K562 (cell line): ENCODE data around the gene KCND3. TPM values are rescaled to one million over a fixed set of nuclear protein-coding genes. Genes with fewer than 3 reads are reported as not detected.

Experiments used
- ATAC-seq: fragments of 200-7000 bp; cut with Tn5 transposase; 3 replicates; pipeline ENCODE4 v1.9.1; 2020; ENCODE audit warnings: moderate library complexity
- BruUV-seq: library from RNA; stranded (reverse); fragments of 400-500 nt; replicated peaks from 2 replicates; lab custom pipeline; 2021; lab: Mats Ljungman, UMichigan
- CTCF ChIA-PET: fragments of 300-600 bp; formaldehyde crosslinking; extraction: SDS; loops from one replicate; lab custom pipeline; 2021; ENCODE audit warnings: low intra/inter-chr PET ratio; lab: Yijun Ruan, JAX
- POLR2A ChIA-PET: fragments of 300-600, 350-650 bp; sonication (Branson Sonifier 250); formaldehyde crosslinking; extraction: SDS; loops from one replicate; lab custom pipeline; 2021; ENCODE audit warnings: antibody characterized with exemption, inconsistent platforms; lab: Yijun Ruan, JAX
- DNase-seq, 4 experiments: peaks; one replicate each; pipeline versions ENCODE4 v3.0.0 to v3.0.0-alpha.2; 2011 to 2018; ENCODE audit warnings: low spot score in 3 of 4, mixed read lengths in 3 of 4; ENCODE audit errors: extremely low read depth in 1 of 4
- FAIRE-seq: peaks from 2 replicates; lab custom pipeline; 2011; peaks lifted over from hg19 to GRCh38; lab: Jason Lieb, UNC
- H2AFZ ChIP-seq: 2 replicates; pipeline ENCODE4 v1.6.0; 2011; ENCODE audit warnings: low read depth, low read length, control low read depth, inconsistent platforms
- H3K27ac ChIP-seq: fragments of 200-600 bp; 3 replicates; pipeline ENCODE4 v1.8.0; 2011; ENCODE audit warnings: low read depth, mild to moderate bottlenecking, control low read depth, inconsistent platforms, low read length, moderate library complexity, mixed read lengths; ENCODE audit errors: extremely low read depth
- H3K27me3 ChIP-seq, 2 experiments: fragments of 300-600 bp in 1 of 2; 2 replicates in 1 of 2; 3 replicates in 1 of 2; pipeline versions ENCODE4 v1.6.0 to v1.8.0; 2011; ENCODE audit warnings: inconsistent platforms in 2 of 2, low read length in 2 of 2, mild to moderate bottlenecking in 1 of 2, mixed read lengths in 1 of 2, moderate library complexity in 1 of 2; ENCODE audit not compliant: control insufficient read depth in 2 of 2, insufficient read depth in 2 of 2
- H3K36me3 ChIP-seq: fragments of 300-600 bp; 3 replicates; pipeline ENCODE4 v1.8.0; 2011; ENCODE audit warnings: mild to moderate bottlenecking, low read length, inconsistent platforms; ENCODE audit not compliant: control insufficient read depth, insufficient read depth
- H3K4me1 ChIP-seq, 2 experiments: fragments of 200-600 bp in 1 of 2; replicated peaks in 1 of 2; 2 replicates in 1 of 2; 3 replicates in 1 of 2; pipeline versions ENCODE4 v1.5.1 to v1.8.0; 2011; ENCODE audit warnings: inconsistent platforms in 2 of 2, low read length in 2 of 2, mild to moderate bottlenecking in 1 of 2, mixed read lengths in 1 of 2, moderate library complexity in 1 of 2; ENCODE audit not compliant: control insufficient read depth in 2 of 2, insufficient read depth in 2 of 2
- H3K4me2 ChIP-seq: 2 replicates; pipeline ENCODE4 v1.6.1; 2011; ENCODE audit warnings: low read length, control low read depth, inconsistent platforms, mixed read lengths; ENCODE audit not compliant: insufficient read depth
- H3K4me3 ChIP-seq: fragments of 200-600 bp; sonication (generic), shearing (Covaris generic); 2 replicates; pipeline ENCODE4 v1.5.1; 2016; ENCODE audit warnings: control low read depth, inconsistent platforms
- H3K79me2 ChIP-seq: fragments of 200-600 bp; 3 replicates; pipeline ENCODE4 v1.8.0; 2011; ENCODE audit warnings: low read length, inconsistent platforms; ENCODE audit not compliant: control insufficient read depth, insufficient read depth
- H3K9ac ChIP-seq, 2 experiments: 2 replicates each; pipeline versions ENCODE4 v1.6.0 to v1.6.1; 2011; ENCODE audit warnings: low read depth in 2 of 2, low read length in 2 of 2, control low read depth in 1 of 2, inconsistent platforms in 1 of 2, mild to moderate bottlenecking in 1 of 2, mixed read lengths in 1 of 2; ENCODE audit not compliant: insufficient read depth in 1 of 2
- H3K9me1 ChIP-seq: one replicate; pipeline ENCODE4 v1.6.0; 2011; ENCODE audit warnings: inconsistent platforms, mild to moderate bottlenecking, low read length, moderate library complexity; ENCODE audit not compliant: control insufficient read depth, insufficient read depth
- H3K9me3 ChIP-seq: replicated peaks from 2 replicates; pipeline ENCODE4 v1.5.1; 2011; ENCODE audit warnings: low read depth, low read length, inconsistent platforms; ENCODE audit not compliant: control insufficient read depth, insufficient read depth
- H4K20me1 ChIP-seq: replicated peaks from 2 replicates; pipeline ENCODE4 v1.6.1; 2011; ENCODE audit warnings: low read length, inconsistent platforms, mixed read lengths; ENCODE audit not compliant: control insufficient read depth, insufficient read depth
- CCAR2 ChIP-seq: fragments of 200-400 bp; formaldehyde crosslinking; IDR thresholded peaks from 2 replicates; pipeline ENCODE4 v1.6.1; 2017; ENCODE audit warnings: mild to moderate bottlenecking, low read depth, low read length
- KDM1A ChIP-seq, 2 experiments: fragments of 450-650 bp; IDR thresholded peaks; 2 replicates each; pipeline ENCODE4 v1.6.1; 2016; ENCODE audit warnings: mild to moderate bottlenecking in 2 of 2
- NUFIP1 ChIP-seq: fragments of 450-650 bp; IDR thresholded peaks from 2 replicates; pipeline ENCODE4 v1.6.1; 2018; ENCODE audit not compliant: partially characterized antibody
- POLR2A ChIP-seq: fragments of 450-650 bp; conservative IDR thresholded peaks from 2 replicates; pipeline ENCODE4 v1.6.1; 2016
- POLR2B ChIP-seq: fragments of 450-650 bp; IDR thresholded peaks from 2 replicates; pipeline ENCODE4 v1.6.1; 2018; ENCODE audit warnings: low read depth; ENCODE audit not compliant: partially characterized antibody
- SOX6 ChIP-seq: fragments of 450-650 bp; IDR thresholded peaks from 2 replicates; pipeline ENCODE4 v1.6.1; 2014; ENCODE audit warnings: mild to moderate bottlenecking
- TCF7L2 ChIP-seq: fragments of 150-350 bp; IDR thresholded peaks from 2 replicates; pipeline ENCODE4 v1.6.1; 2016; ENCODE audit warnings: low read depth, mild to moderate bottlenecking, low read length, moderate library complexity
- TCFL5 ChIP-seq: fragments of 250-450 bp; sonication (Bioruptor Pico); conservative IDR thresholded peaks from 2 replicates; pipeline ENCODE4 v1.6.1; 2021; ENCODE audit warnings: mild to moderate bottlenecking, moderate library complexity, matching md5 sums
- ZNF263 ChIP-seq: sonication (generic); formaldehyde crosslinking; IDR thresholded peaks from 2 replicates; pipeline ENCODE4 v1.8.0; 2022; ENCODE audit warnings: mild to moderate bottlenecking, missing genetic modification reagents, borderline replicate concordance
- ZNF717 ChIP-seq: fragments of 250-450 bp; sonication (Bioruptor Pico); IDR thresholded peaks from 2 replicates; pipeline ENCODE4 v1.5.0; 2021
- ZNF76 ChIP-seq: fragments of 250-450 bp; sonication (Bioruptor Pico); IDR thresholded peaks from 2 replicates; pipeline ENCODE4 v1.4.0; 2020; ENCODE audit warnings: mild to moderate bottlenecking, moderate library complexity, borderline replicate concordance
- WGBS: fragments of 100-300 bp; shearing (Covaris generic); methylation state at CpG from one replicate; pipeline ENCODE4 v1.1.6; 2016; ENCODE audit warnings: low coverage, mixed read lengths; ENCODE audit not compliant: insufficient coverage; ENCODE audit errors: missing lambda C conversion rate; 5-methylcytosine and 5-hydroxymethylcytosine counted together
- in situ Hi-C: fragments of 300-500 bp; cut with MboI; formaldehyde crosslinking; loops from 4 replicates; pipeline ENCODE4 v1.15.0; 2018; ENCODE audit warnings: inconsistent platforms, mixed read lengths
- intact Hi-C: fragments of 100-400 bp; cut with micrococcal nuclease; formaldehyde crosslinking; loops from 2 replicates; pipeline ENCODE4 v1.14.2; 2022
- polyA plus RNA-seq, 8 experiments: library from polyadenylated mRNA; depleted of rRNA in 4 of 8; stranded (reverse) in 5 of 8; unstranded in 3 of 8; fragments of >200 nt; fragmentation: Nextera tagmentation in 2 of 8; fragmentation: Illumina TruSeq in 1 of 8; extraction: Ambion mirVana in 2 of 8; extraction: Trizol in 1 of 8; gene quantifications; 2 replicates each; pipeline versions ENCODE4 v1.2.1 to v1.2.3, GENCODE V29; 2011 to 2014; ENCODE audit warnings: inconsistent platforms in 1 of 8, missing spikeins in 1 of 8
- total RNA-seq, 7 experiments: library from RNA; depleted of rRNA in 6 of 7; stranded (reverse); fragments of >200 nt in 6 of 7; fragmentation: Illumina TruSeq in 2 of 7; extraction: Trizol in 2 of 7; gene quantifications; 2 replicates each; pipeline versions ENCODE4 v1.2.1 to v1.2.3, GENCODE V29; 2011 to 2021; ENCODE audit warnings: low replicate concordance in 1 of 7
- TF ChIP-seq, protein P1 (sequence below): fragments of 200-800 bp; sonication (Bioruptor generic); IDR thresholded peaks from 2 replicates; pipeline ENCODE4 v1.6.1; 2017; ENCODE audit warnings: missing genetic modification characterization, missing compliant biosample characterization
- TF ChIP-seq, protein P2 (sequence below): fragments of 450-650 bp; IDR thresholded peaks from 2 replicates; pipeline ENCODE4 v1.6.1; 2016
- TF ChIP-seq, protein P3 (sequence below): fragments of 150-350 bp; IDR thresholded peaks from 2 replicates; pipeline ENCODE4 v1.6.1; 2014; ENCODE audit warnings: low read depth, mild to moderate bottlenecking, low read length, borderline replicate concordance
- TF ChIP-seq, protein P4 (sequence below): fragments of 250-450 bp; sonication (Bioruptor Pico); IDR thresholded peaks from 2 replicates; pipeline ENCODE4 v1.5.0; 2021; ENCODE audit warnings: mild to moderate bottlenecking, moderate library complexity

KCND3 gene
- total and polyA plus RNA-seq, 9 of the 15 experiments (the other 6 are each of a cell fraction or from before 2014, with no cell fraction given): not detected

DNA sequence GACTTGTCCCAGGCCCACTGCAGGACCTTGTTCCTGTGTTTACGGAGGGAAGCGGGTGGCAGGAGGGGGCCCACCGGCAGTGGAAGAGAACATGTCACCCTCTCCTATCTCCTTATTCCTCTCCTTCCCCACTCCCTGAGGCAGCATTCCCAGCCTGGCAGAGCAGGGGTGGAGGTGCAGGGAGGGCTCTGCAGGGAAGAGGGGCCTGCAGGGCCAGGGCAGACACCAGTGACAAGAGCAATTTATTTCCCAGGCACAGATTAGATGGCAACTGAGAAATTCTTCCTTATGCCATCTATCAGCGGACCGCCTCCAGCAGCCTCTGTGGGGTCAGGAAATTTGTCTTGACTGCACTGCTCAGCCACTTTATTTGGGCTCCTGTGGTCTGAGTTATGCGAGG is 127.9 kb downstream of the KCND3 start:
- CTCF ChIA-PET: no interaction called here
- Histone ChIP-seq H3K9me1 (no peaks in the 10 kb centered on the region), H3K9me3 (no peaks in the 10 kb centered on the region), H3K4me2 (no peak overlapping the region), H3K4me3 (no peak overlapping the region), H3K79me2 (no peaks in the 10 kb centered on the region), H3K27ac (no peak overlapping the region), H3K4me1 (no peaks in the 10 kb centered on the region), H4K20me1 (peaks cover 3% of the 10 kb centered on the region), H2AFZ (no peak overlapping the region), H3K36me3 (no peaks in the 10 kb centered on the region), H3K9ac (no peak overlapping the region), H3K27me3 (peaks cover 0 to 16% of the 10 kb centered on the region in 2 experiments; a peak in 2 of 5 replicates)
- ATAC-seq (no peak), FAIRE-seq (no peak), DNase-seq (no peak)
- no TSS peak for BruUV-seq
- in situ Hi-C loops (no loop called here), intact Hi-C loops (loop anchor here (5.0 kb wide), 1 partner anchor 59 kb away; no protein-coding TSS in a partner anchor)
- 3% methylated on average over 5 of the region's 6 CpGs for WGBS
- POLR2A ChIA-PET: interaction anchor here (0.7 kb wide), 1 partner anchor 1775 kb away, joined by 3 read pairs; no protein-coding TSS in a partner anchor
- no peak for TF ChIP-seq ZNF263 (CRISPR knock-in tag)
- no peak for TF ChIP-seq SOX6
- TF ChIP-seq, protein P1, sequence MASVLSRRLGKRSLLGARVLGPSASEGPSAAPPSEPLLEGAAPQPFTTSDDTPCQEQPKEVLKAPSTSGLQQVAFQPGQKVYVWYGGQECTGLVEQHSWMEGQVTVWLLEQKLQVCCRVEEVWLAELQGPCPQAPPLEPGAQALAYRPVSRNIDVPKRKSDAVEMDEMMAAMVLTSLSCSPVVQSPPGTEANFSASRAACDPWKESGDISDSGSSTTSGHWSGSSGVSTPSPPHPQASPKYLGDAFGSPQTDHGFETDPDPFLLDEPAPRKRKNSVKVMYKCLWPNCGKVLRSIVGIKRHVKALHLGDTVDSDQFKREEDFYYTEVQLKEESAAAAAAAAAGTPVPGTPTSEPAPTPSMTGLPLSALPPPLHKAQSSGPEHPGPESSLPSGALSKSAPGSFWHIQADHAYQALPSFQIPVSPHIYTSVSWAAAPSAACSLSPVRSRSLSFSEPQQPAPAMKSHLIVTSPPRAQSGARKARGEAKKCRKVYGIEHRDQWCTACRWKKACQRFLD: no peak
- TF ChIP-seq POLR2B: no peak
- TF ChIP-seq, protein P2, sequence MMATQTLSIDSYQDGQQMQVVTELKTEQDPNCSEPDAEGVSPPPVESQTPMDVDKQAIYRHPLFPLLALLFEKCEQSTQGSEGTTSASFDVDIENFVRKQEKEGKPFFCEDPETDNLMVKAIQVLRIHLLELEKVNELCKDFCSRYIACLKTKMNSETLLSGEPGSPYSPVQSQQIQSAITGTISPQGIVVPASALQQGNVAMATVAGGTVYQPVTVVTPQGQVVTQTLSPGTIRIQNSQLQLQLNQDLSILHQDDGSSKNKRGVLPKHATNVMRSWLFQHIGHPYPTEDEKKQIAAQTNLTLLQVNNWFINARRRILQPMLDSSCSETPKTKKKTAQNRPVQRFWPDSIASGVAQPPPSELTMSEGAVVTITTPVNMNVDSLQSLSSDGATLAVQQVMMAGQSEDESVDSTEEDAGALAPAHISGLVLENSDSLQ: no peak
- TF ChIP-seq, protein P3, sequence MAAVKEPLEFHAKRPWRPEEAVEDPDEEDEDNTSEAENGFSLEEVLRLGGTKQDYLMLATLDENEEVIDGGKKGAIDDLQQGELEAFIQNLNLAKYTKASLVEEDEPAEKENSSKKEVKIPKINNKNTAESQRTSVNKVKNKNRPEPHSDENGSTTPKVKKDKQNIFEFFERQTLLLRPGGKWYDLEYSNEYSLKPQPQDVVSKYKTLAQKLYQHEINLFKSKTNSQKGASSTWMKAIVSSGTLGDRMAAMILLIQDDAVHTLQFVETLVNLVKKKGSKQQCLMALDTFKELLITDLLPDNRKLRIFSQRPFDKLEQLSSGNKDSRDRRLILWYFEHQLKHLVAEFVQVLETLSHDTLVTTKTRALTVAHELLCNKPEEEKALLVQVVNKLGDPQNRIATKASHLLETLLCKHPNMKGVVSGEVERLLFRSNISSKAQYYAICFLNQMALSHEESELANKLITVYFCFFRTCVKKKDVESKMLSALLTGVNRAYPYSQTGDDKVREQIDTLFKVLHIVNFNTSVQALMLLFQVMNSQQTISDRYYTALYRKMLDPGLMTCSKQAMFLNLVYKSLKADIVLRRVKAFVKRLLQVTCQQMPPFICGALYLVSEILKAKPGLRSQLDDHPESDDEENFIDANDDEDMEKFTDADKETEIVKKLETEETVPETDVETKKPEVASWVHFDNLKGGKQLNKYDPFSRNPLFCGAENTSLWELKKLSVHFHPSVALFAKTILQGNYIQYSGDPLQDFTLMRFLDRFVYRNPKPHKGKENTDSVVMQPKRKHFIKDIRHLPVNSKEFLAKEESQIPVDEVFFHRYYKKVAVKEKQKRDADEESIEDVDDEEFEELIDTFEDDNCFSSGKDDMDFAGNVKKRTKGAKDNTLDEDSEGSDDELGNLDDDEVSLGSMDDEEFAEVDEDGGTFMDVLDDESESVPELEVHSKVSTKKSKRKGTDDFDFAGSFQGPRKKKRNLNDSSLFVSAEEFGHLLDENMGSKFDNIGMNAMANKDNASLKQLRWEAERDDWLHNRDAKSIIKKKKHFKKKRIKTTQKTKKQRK: no peak
- TF ChIP-seq KDM1A (IDR thresholded peaks at IDR 0.05): no peak
- TF ChIP-seq, protein P4, sequence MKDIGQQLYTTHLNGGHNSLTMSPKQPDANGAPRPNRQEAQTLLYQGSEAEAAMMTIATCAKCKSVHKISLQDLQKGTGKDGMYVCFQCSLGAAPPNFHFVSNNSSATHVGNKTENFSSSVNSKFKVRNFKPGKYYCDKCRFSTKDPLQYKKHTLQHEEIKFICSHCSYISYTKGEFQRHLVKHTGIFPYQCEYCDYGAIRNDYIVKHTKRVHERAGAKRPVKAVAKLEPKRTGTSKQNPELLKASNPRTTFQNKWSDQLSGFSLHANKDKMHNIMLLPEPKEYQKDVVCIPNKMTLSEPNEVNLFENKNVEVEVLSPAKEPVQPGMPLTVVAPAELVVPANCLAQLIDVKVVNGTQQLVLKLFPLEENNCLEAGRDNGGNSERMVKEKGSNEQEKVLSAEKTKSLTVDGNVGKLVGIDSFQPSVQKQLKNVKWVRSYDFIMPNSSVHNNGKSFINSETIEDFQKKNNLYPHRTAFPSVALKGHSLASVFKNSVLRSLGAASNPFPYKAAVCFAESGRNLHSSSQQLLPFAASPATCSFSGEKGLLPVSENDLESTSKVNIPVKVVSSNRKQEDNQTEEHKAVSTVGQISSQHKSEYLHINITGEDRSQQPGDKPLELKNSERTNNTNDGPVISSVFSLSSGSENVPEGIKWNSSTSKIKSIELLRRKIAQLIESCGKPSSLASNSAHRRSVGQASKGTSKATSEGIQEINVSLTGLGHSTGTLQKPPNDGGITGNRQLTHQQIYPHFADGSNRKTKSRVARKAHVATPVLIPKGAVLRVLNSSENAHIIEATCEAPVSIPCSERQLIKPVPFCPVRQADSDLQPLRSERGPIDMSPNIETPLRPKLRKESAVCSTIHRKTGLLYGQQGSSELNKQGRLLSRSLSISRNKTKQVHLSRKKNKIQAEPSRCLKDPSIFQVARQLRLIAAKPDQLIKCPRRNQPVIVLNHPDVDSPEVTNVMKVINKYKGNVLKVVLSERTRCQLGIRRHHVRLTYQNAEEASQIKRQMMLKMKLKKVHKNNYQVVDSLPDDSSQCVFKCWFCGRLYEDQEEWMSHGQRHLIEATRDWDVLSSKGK (CRISPR knock-in tag): no peak
- no peak for TF ChIP-seq ZNF76 (CRISPR knock-in tag)
- no peak for TF ChIP-seq TCFL5
- TF ChIP-seq CCAR2: no peak
- no peak for TF ChIP-seq TCF7L2
- no peak for TF ChIP-seq POLR2A
- TF ChIP-seq NUFIP1: no peak
- TF ChIP-seq ZNF717: no peak
